Parietal lobe (tissue), 2 donors: ENCODE data around the gene OR51B5. TPM values are rescaled to one million over a fixed set of nuclear protein-coding genes. Genes with fewer than 3 reads are reported as not detected.

Experiments used
- small RNA-seq: library from RNA; depleted of rRNA; stranded (forward); fragments of <200 nt; gene quantifications from one replicate; pipeline ENCODE3, GENCODE V24; 2014; ENCODE audit warnings: low replicate concordance
- total RNA-seq: library from RNA; depleted of rRNA; stranded (reverse); fragments of >200 nt; gene quantifications from one replicate; pipeline ENCODE4 v1.2.3, GENCODE V29; 2014

OR51B5 gene
- 3.1 TPM for total RNA-seq

GRCh38 chr11:5343474-5344335 is at the start of gene OR51B5:
Gene OR51B5, minus strand, starts transcription at chr11:5343524. Its CDS starts 0 bp downstream, at chr11:5343524.

DNA sequence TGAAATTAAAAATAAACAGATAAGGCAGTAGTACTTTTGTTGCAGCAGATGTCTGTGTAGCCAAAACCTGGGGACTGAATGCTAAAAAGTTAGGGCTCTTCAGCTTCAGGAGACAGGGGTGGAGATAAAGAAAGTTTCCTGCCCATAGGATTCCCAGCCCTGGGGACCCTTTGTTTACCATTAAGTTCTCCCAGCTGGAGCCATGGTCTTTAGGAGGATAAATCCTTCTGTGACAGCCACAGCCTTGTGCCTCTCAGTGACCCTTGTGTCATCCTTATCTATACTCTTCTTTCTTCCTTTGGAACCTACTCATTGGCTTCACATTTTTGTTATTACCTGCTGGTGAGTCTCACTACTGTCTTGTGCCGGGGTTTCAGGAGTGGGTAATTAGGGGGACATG is 40.3 kb upstream of the OR51B5 start, which contains the start of gene OR51M1:
Gene OR51M1 (plus strand): TSS at position 237 of the 400 bp plus-strand sequence. CDS start 5,587 bp downstream, outside the sequence.

GRCh38 chr11:5351208-5351607 is 7.9 kb upstream of the OR51B5 start, which contains the start of gene OR51B6:
Gene OR51B6, plus strand, starts transcription at chr11:5351508. Its CDS starts 0 bp downstream, at chr11:5351508.

DNA sequence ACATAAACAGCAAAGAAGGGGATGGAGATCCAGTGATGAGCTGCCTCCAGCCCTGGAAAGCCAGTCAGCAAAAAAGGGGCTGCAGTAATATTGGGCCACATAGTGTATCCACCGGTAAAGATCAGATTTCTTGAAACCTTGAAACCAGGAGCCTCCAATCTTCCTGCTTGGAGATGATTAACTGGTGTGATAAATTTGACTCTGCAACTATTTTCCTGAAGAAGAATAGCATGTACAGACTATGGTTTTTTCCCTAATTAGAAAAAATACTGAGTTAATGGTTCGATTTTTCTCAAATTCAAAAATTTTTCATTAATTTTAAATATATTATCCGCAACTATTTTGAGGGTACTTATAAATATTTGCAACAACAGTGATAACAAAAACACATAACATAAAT is 19.1 kb downstream of the OR51B5 start, which contains the start of gene OR51B2:
Gene OR51B2 (minus strand): TSS at position 101 of the 400 bp plus-strand sequence. CDS start 0 bp downstream, at position 101.

GRCh38 chr11:5301846-5302245 is 41.5 kb downstream of the OR51B5 start, which contains the start of gene OR51B4:
Gene OR51B4, minus strand, starts transcription at chr11:5301946. Its CDS starts 0 bp downstream, at chr11:5301946.

Small RNA genes within 50 kb of the gene (small RNA-seq; reads per million reads assigned to genes)
- gene AC104389.3: not detected

Other genes starting within 250 kb of the OR51B5 start
- gene OR52A5, start 205.2 kb downstream of the OR51B5 start, total RNA-seq: not detected
- not detected for gene OR52A1, start 188.8 kb downstream of the OR51B5 start, total RNA-seq
- gene OR51V1, start 142.8 kb downstream of the OR51B5 start, total RNA-seq: not detected
- 141 TPM for gene HBB, start 116.5 kb downstream of the OR51B5 start, total RNA-seq
- not detected for gene HBD, start 109.0 kb downstream of the OR51B5 start, total RNA-seq
- gene HBG1, start 93.7 kb downstream of the OR51B5 start, total RNA-seq: 0.63 TPM
- gene HBG2, start 88.7 kb downstream of the OR51B5 start, total RNA-seq: 464 TPM
- 3.8 TPM for gene HBE1, start 73.6 kb downstream of the OR51B5 start, total RNA-seq
- 0.94 TPM for gene OR51B4, start 41.6 kb downstream of the OR51B5 start, total RNA-seq
- gene OR51B2, start 19.2 kb downstream of the OR51B5 start, total RNA-seq: 2.2 TPM
- gene OR51B6, start 8.0 kb upstream of the OR51B5 start, total RNA-seq: not detected
- not detected for gene OR51M1, start 40.3 kb upstream of the OR51B5 start, total RNA-seq
- gene OR51Q1, start 78.6 kb upstream of the OR51B5 start, total RNA-seq: not detected
- gene OR51I1, start 98.0 kb upstream of the OR51B5 start, total RNA-seq: 2.5 TPM
- not detected for gene OR51I2, start 105.8 kb upstream of the OR51B5 start, total RNA-seq
- gene OR52D1, start 145.2 kb upstream of the OR51B5 start, total RNA-seq: not detected
- 1.3 TPM for gene UBQLN3, start 166.4 kb upstream of the OR51B5 start, total RNA-seq
- gene UBQLNL, start 173.2 kb upstream of the OR51B5 start, total RNA-seq: 1.9 TPM
- gene OR52H1, start 205.0 kb upstream of the OR51B5 start, total RNA-seq: 3.8 TPM
- not detected for gene OR52B6, start 237.4 kb upstream of the OR51B5 start, total RNA-seq